Esophagus muscularis mucosa (tissue), 4 donors: ENCODE measurements around the gene NAV2. TPM values are rescaled to one million over a fixed set of nuclear protein-coding genes. Genes with fewer than 3 reads are reported as not detected.

ENCODE experiments used
- DNase-seq: peaks from one replicate; pipeline ENCODE4 v3.0.0-alpha.2; 2017; ENCODE audit errors: extremely low spot score
- H3K27ac ChIP-seq, 4 donors: fragments of 200-600 bp; sonication (generic); replicated peaks in 1 of 4; 1 replicate in 3 of 4; 2 replicates in 1 of 4; pipeline ENCODE4 v1.5.1; 2016 to 2019; ENCODE audit warnings: mild to moderate bottlenecking in 1 of 4
- H3K27me3 ChIP-seq, 4 donors: fragments of 200-600 bp; sonication (generic); one replicate each; pipeline versions ENCODE4 v1.5.1 to v1.6.0; 2016 to 2019
- H3K36me3 ChIP-seq, 4 donors: fragments of 200-600 bp; sonication (generic); one replicate each; pipeline ENCODE4 v1.5.1; 2016 to 2019
- H3K4me1 ChIP-seq, 4 donors: fragments of 200-600 bp; sonication (generic); one replicate each; pipeline ENCODE4 v1.5.1; 2016 to 2019
- H3K4me3 ChIP-seq, 4 donors: fragments of 200-600 bp; sonication (generic); 1 replicate in 2 of 4; 2 replicates in 2 of 4; pipeline ENCODE4 v1.5.1; 2016 to 2019; ENCODE audit warnings: mild to moderate bottlenecking in 4 of 4, moderate library complexity in 1 of 4
- H3K9me3 ChIP-seq, 4 donors: fragments of 200-600 bp; sonication (generic); 1 replicate in 3 of 4; 2 replicates in 1 of 4; pipeline ENCODE4 v1.5.1; 2016 to 2019
- EP300 ChIP-seq: sonication (generic); formaldehyde crosslinking; IDR thresholded peaks from one replicate; pipeline ENCODE4 v1.6.1; 2017; ENCODE audit warnings: antibody characterized with exemption
- POLR2A ChIP-seq: fragments of 450-650 bp; IDR thresholded peaks from one replicate; pipeline ENCODE4 v1.6.1; 2017; ENCODE audit warnings: antibody characterized with exemption, moderate library complexity, mild to moderate bottlenecking, low read depth
- POLR2AphosphoS5 ChIP-seq, 2 donors: sonication (generic); formaldehyde crosslinking; IDR thresholded peaks; one replicate each; pipeline ENCODE4 v1.6.1; 2017; ENCODE audit warnings: antibody characterized with exemption in 2 of 2
- WGBS: methylation state at CpG from one replicate; pipeline ENCODE4 v1.1.5; 2018; 5-methylcytosine and 5-hydroxymethylcytosine counted together
- intact Hi-C: fragments of 100-400 bp; cut with DNase I; formaldehyde crosslinking; loops from one replicate; pipeline ENCODE4 v1.15.1; 2023
- total RNA-seq, 4 donors: library from RNA; depleted of rRNA; stranded (reverse); fragments of >200 nt; gene quantifications; one replicate each; pipeline versions ENCODE4 v1.1.0 to v1.2.1, GENCODE V29; 2016
- TF ChIP-seq, protein P1 (sequence below), 3 experiments: fragments of 200-600 bp in 2 of 3; fragments of 450-650 bp in 1 of 3; sonication (generic) in 2 of 3; IDR thresholded peaks; one replicate each; pipeline ENCODE4 v1.5.1; 2017 to 2019; ENCODE audit warnings: antibody characterized with exemption in 3 of 3, mild to moderate bottlenecking in 2 of 3, moderate library complexity in 1 of 3

The NAV2 gene
- total RNA-seq, 4 donors from 2014 or later: 21.9 to 57.0 (median 37.5) TPM

DNA sequence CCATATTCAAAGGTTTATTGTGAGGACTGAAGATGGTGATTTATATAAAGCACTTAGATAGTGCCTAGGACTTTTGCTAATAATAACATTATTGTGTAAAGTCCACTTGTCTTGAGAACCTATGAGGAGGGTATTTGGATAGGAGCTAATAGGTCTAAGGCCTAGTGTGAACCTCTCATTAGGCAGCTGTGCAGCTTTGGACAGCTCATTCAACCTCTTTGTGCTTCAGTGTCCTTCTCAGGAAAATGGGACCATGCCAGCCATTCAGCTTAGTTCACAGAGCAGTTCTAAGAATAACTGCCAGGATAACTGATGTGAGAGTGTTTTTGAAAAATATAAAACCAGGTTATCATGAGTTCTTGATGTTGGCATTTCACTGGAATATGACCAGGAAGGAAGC, 56.2 kb downstream of the NAV2 start:
- Histone ChIP-seq H3K27ac (no peak overlapping the region), H3K4me3 (no peak overlapping the region), H3K4me1 (peaks cover 36 to 66% (median 49%) of the 10 kb centered on the region in 4 donors), H3K36me3 (no peaks in the 10 kb centered on the region), H3K27me3 (no peaks in the 10 kb centered on the region), H3K9me3 (no peaks in the 10 kb centered on the region)
- DNase-seq: no peak
- intact Hi-C loops: no loop called here
- TF ChIP-seq, protein P1, sequence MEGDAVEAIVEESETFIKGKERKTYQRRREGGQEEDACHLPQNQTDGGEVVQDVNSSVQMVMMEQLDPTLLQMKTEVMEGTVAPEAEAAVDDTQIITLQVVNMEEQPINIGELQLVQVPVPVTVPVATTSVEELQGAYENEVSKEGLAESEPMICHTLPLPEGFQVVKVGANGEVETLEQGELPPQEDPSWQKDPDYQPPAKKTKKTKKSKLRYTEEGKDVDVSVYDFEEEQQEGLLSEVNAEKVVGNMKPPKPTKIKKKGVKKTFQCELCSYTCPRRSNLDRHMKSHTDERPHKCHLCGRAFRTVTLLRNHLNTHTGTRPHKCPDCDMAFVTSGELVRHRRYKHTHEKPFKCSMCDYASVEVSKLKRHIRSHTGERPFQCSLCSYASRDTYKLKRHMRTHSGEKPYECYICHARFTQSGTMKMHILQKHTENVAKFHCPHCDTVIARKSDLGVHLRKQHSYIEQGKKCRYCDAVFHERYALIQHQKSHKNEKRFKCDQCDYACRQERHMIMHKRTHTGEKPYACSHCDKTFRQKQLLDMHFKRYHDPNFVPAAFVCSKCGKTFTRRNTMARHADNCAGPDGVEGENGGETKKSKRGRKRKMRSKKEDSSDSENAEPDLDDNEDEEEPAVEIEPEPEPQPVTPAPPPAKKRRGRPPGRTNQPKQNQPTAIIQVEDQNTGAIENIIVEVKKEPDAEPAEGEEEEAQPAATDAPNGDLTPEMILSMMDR (IDR thresholded peaks at IDR 0.05): no peak
- TF ChIP-seq EP300: no peak
- no peak for TF ChIP-seq POLR2AphosphoS5 (IDR thresholded peaks at IDR 0.05)
- TF ChIP-seq POLR2A: no peak

DNA sequence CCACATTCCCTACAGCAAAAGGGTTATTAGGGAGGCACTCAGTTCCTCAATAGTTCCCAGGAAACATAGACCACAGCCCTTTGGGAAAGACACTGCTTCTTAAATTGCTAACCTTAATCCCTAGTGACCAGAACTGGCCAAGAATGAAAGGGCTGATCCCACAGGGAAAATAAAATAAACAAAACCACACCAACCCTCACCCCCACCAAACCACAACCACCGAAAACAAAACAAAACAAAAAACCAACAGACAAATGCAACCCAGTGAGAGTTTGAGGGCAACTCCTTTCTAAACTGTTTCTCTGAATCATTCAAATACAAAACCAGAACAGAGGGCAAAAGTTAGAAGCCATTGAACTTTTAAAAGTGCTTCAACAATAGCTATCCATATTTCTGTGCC, 57.2 kb downstream of the NAV2 start:
- intact Hi-C loops: no loop called here
- TF ChIP-seq EP300 (no peak), POLR2AphosphoS5 (IDR thresholded peaks at IDR 0.05) (no peak), POLR2A (no peak)
- TF ChIP-seq, protein P1 (IDR thresholded peaks at IDR 0.05): no peak
- no peak overlapping the region for H3K4me3 ChIP-seq
- no peaks in the 10 kb centered on the region for H3K27me3 ChIP-seq
- H3K36me3 ChIP-seq: no peaks in the 10 kb centered on the region
- no peak overlapping the region for H3K27ac ChIP-seq
- no peak for DNase-seq
- H3K4me1 ChIP-seq: peaks cover 36 to 56% (median 42%) of the 10 kb centered on the region in 4 donors
- 83% methylated on average over 1 of the region's 1 CpG for WGBS
- no peaks in the 10 kb centered on the region for H3K9me3 ChIP-seq

DNA sequence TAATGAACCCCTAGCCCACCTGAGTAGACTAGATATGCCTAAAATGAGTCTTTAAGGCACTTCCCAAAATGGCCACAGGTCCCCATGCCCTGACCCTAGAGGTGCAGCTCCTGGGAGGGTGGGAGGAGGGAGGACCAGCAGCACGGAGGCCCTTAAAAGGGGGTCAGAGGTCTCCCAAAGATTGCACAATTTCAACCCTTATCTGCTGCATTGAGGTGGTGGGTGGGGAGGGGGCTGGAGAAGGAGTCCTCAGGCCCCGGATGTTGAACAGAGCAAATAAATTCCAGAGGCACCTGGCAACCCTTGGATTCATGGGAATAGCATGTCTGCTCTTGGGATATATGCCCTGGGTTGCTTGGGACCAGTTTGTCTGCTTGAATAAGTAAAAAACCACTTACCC, 57.6 kb downstream of the NAV2 start:
- Histone ChIP-seq H3K9me3 (no peaks in the 10 kb centered on the region), H3K4me3 (no peak overlapping the region), H3K36me3 (no peaks in the 10 kb centered on the region), H3K4me1 (peaks cover 36 to 51% (median 40%) of the 10 kb centered on the region in 4 donors), H3K27me3 (no peaks in the 10 kb centered on the region), H3K27ac (no peak overlapping the region)
- intact Hi-C loops: no loop called here
- TF ChIP-seq POLR2AphosphoS5 (IDR thresholded peaks at IDR 0.05) (no peak), EP300 (no peak), POLR2A (no peak)
- TF ChIP-seq, protein P1 (IDR thresholded peaks at IDR 0.05): no peak
- WGBS: 58% methylated on average over 2 of the region's 2 CpGs
- no peak for DNase-seq

DNA sequence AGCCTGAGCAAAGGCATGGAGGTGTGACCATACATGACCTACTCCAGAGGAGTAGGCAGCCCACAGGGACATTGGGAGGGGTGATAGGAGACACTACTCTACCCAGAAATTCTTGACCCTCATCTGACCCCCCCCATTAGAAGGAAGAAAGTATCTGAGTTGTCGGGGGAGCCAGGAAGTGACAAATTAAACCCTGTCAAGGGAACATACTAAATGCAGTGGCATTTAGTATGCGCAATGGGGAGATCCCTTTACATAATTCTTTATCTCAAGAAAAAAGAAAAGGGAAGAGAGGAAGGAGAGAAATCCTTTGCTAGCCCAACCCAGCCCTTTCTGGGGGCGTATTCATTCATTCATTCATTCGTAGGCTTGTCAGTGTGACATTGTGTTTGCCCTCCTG, 58.8 kb downstream of the NAV2 start:
- peaks cover 31 to 46% (median 37%) of the 10 kb centered on the region in 4 donors for H3K4me1 ChIP-seq
- no peaks in the 10 kb centered on the region for H3K27me3 ChIP-seq
- no peaks in the 10 kb centered on the region for H3K9me3 ChIP-seq
- no peak overlapping the region for H3K27ac ChIP-seq
- intact Hi-C loops: no loop called here
- DNase-seq: no peak
- WGBS: 83% methylated on average over 4 of the region's 4 CpGs
- no peaks in the 10 kb centered on the region for H3K36me3 ChIP-seq
- TF ChIP-seq POLR2A: no peak
- TF ChIP-seq, protein P1 (IDR thresholded peaks at IDR 0.05): no peak
- no peak overlapping the region for H3K4me3 ChIP-seq

DNA sequence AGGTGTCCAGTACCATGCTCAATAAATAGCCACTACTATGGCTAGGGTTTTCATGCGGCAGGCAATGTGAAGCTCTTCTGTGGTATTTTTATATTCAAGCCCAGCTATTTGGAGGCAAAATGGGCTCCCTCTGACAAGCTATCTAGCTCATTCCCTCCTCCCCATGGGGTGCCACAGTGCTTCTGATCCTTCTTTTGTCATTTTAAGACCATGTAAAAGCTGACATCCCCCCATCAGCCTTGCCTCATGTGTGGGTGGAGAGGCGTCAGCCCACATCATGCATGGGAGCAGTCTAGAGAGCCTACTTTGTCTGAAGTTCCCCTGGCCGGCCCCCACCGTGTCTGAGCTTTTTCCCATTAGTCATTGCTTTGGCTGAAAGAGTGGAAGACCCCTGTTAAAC, 59.8 kb downstream of the NAV2 start:
- no peaks in the 10 kb centered on the region for H3K36me3 ChIP-seq
- WGBS: 79% methylated on average over 4 of the region's 4 CpGs
- no peak overlapping the region for H3K27ac ChIP-seq
- peaks cover 35 to 46% (median 37%) of the 10 kb centered on the region in 4 donors for H3K4me1 ChIP-seq
- TF ChIP-seq, protein P1 (IDR thresholded peaks at IDR 0.05): no peak
- TF ChIP-seq EP300: no peak
- no peak for TF ChIP-seq POLR2A
- no peak for TF ChIP-seq POLR2AphosphoS5 (IDR thresholded peaks at IDR 0.05)
- DNase-seq: no peak
- intact Hi-C loops: no loop called here
- no peaks in the 10 kb centered on the region for H3K9me3 ChIP-seq
- H3K27me3 ChIP-seq: no peaks in the 10 kb centered on the region
- H3K4me3 ChIP-seq: no peak overlapping the region
